COLO668 (cell line): ENCODE measurements around the gene FGFRL1.

Experiments
- DNase-seq: peaks from one replicate; lab custom pipeline; 2025; ENCODE audit not compliant: unreplicated experiment; lab: John Stamatoyannopoulos, UW

FGFRL1 gene

GRCh38 chr4:991451-992296 is 19.8 kb upstream of the FGFRL1 start:
- DNase-seq: peak; percentile 20

DNA sequence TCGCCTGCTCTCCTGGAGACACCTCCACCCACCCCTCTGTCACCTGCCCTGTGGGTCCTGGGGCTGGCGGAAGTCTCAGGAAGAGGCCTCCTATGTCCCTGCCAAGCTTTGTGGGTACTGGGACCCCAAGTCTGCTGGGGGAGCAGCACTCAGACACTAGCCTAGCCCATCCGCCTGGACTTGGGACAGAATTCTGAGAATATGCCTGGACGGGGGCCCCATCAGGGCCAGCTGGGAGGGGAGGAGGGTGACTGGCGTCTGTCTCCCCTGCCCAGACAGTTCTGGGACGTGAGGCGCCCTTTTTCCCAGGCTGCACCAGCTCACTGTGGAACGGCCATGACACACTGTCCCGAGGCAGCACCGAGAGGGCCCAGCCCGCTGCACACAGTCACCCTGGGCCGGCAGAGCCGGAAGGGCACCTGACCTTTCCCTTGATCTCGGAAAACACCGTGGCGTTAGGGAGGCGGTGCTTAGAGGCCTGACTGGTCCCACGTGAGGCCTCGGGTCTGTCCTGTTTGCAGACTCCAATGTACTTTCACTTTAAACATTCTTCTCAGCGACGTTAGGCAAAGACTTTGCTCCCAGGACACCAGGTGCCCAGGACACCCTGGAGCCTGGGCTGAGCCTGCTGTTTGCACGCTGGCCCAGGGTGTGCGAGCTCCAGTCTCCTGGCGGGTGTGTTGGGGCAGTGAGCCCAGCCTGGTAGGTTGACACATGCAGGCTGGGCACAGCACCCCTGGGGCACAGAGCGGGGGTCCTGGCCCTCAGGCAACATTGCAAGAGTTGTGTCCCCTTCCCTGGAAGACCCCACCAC is 18.9 kb upstream of the FGFRL1 start:
- peak; percentile 70 for DNase-seq

DNA sequence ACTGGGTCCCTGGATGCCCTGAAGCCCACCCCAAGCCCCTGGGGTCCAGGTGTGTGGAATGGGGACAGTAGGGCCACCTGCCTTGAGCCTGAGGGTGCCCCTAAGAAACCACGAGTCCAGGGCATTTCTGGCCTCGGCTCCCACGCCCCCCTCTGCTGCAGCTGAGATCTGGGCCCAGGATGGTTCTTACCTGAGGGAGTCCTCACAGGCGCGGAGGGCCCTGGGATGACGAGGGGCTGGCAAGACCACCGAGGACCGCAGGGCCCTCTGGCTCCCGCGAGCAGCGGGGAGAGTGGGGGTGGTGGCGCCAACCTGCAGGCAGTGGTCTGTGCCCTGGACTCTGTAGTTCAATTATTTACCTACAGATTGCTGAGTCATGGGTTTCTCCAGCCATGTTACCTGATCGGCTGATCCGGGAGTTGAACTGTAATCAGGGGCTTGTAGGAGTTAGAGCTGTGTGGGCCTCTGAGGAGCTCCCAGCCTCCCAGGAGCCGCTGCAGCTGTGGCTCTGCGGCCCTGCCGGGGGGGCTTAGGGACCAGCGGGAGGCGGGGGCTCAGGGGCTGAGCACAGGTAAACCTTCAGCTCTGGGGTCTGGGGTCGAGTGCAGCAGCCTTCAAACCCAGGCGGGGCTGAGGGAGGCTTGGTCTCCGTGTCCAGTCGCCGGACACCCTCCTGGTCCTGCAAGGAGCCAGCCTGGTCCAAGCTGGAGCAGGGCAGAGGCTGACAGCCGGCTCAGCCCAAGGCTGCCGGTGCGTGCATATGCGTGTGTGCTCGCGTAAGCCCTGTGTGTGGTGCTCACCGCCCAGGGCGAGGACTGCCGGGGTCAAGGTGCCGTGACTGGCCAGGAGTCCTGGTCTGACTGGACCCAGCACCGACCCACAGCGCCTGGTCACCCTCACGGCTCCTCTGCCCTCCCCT is 18.1 kb upstream of the FGFRL1 start, which contains the start of gene SLC26A1:
TSS of gene SLC26A1 (minus strand) at position 294 of the 919 bp plus-strand sequence. CDS start 1,701 bp downstream, outside the sequence.
- peak; percentile 55 for DNase-seq

GRCh38 chr4:995311-996026 is 16.0 kb upstream of the FGFRL1 start:
- no peak for DNase-seq

- DNase-seq: no peak
Measured at GRCh38 chr4:996030-996996, 15.1 kb upstream of the FGFRL1 start.

DNA sequence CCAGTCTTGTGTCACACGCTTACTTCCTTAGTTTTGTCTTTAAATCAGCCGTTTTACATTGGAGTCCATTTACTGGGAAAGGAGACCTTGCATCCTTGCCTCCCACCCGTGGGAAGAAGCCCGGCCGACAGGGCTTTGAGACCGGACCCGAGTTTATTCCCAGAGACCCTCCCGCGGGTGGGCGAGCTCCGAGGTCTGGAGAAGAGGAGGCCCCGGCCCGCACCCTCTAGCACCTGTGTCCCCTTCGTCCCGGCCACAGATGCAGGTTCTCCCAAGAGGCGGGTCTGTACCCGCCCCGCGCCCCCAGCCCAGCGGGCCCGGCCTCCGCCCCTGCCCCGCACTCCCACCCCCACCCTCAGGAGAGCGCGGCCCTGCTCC is 14.4 kb upstream of the FGFRL1 start:
- DNase-seq: no peak

DNA sequence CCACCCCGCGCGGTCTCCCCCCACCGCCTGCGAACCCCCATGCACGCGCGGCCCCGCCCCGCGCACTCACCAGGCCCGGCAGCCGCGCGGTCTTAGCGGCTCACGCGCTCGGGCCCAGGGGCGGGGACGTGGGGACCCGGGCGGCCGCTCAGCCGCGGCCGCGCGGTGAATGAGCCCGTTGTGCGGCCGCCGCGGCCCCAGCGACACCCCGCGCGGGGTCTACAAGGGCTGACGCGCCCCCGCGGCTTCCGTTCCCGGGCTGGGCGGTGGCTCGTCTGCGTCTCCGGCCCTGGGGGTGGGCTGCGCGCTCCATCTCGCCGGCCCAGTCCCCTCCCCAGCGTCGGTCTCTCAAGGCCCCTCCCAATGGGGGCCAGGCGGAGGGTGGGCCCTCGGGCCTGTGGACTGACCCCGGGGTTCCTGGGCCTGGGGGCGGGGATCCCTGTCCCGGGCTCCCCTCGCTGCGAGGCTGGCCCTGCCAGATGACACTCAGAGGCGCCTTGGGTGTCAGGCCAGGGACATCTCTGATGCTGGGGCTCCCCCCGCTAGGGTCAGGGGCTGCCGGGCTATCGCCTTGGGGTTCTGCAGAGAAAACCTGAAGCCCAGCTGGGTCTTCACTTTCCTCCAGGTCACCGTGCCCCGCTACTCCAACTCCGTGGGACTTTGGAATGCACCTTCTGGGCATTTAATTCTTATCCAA is 13.9 kb upstream of the FGFRL1 start:
- peak; percentile 44 for DNase-seq

DNA sequence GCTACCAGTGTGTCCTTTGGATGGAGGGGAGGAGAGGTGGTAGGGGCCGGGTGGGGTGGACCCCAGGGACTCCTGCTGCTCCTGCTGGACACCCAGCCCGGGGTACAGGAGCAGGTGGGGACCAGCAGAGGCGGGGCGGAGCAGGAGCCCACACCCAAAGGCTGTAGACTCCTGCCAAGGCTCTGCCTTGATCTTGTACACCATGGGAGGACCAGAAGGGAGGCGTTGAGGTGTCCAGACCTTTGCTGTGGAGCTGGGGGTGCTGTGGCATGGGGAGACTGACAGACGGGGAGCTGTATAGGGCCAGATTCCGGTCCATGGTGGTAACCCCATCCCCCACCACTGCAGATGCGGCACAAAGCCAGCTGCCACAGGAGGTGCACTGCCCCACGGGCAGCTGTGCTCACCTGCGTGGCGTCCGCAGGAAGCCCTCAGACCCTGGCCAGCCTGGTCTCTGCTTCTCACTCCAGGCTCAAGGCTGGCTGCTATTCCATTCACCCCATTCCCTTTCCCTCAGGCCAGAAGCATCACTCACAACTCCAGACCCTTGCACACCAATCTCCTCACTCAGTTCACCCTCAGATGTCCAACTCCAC is 13.2 kb upstream of the FGFRL1 start:
- DNase-seq: peak; percentile 48

- DNase-seq: peak; percentile 18
Measured at GRCh38 chr4:999240-999863, 12.1 kb upstream of the FGFRL1 start.

- DNase-seq: no peak
Measured at GRCh38 chr4:999882-1000425, 11.5 kb upstream of the FGFRL1 start.

DNA sequence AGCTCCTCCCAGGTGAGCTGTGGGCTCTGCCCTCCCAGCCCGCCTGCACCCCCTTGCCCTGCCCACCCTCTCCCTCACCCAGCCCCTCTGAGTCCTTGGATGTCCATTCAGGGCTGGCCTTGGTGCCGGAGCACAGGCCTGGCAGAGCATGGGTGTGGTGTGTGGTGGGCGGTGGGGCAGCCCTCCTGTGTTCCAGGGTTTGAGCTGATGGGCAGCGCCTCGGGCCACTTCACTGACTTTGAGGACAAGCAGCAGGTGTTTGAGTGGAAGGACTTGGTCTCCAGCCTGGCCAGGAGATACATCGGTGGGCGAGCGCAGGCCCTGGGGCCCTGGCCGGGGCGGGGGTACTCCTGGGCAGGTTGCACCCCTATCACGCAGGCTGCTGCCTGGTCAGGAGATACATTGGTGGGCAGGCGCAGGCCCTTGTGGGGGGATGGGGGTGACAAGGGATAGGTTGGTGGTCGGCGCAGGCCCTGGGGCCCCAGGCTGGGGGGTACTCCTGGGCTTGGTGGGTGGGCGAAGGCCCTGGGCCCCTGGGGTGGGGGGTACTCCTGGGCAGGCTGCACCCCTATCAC is 10.7 kb upstream of the FGFRL1 start:
- DNase-seq: no peak

GRCh38 chr4:1001561-1002130 is 9.8 kb upstream of the FGFRL1 start:
- no peak for DNase-seq

DNA sequence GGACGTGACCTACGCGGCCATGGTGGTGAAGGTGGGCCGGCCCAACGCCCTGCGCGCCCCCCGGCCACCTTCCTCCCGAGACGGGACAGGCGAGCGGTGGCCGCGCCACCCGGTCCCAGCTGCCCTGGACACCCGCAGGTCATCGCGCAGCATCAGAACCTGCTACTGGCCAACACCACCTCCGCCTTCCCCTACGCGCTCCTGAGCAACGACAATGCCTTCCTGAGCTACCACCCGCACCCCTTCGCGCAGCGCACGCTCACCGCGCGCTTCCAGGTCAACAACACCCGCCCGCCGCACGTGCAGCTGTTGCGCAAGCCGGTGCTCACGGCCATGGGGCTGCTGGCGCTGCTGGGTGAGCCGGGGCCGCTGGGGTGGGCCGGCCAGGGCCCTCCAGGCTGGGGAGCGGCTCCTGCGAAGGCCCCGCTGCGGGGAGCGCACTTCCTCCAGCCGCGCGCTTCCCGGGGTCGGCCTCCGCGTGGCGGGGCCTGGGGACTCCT is 9.2 kb upstream of the FGFRL1 start:
- DNase-seq: peak; percentile 48

DNA sequence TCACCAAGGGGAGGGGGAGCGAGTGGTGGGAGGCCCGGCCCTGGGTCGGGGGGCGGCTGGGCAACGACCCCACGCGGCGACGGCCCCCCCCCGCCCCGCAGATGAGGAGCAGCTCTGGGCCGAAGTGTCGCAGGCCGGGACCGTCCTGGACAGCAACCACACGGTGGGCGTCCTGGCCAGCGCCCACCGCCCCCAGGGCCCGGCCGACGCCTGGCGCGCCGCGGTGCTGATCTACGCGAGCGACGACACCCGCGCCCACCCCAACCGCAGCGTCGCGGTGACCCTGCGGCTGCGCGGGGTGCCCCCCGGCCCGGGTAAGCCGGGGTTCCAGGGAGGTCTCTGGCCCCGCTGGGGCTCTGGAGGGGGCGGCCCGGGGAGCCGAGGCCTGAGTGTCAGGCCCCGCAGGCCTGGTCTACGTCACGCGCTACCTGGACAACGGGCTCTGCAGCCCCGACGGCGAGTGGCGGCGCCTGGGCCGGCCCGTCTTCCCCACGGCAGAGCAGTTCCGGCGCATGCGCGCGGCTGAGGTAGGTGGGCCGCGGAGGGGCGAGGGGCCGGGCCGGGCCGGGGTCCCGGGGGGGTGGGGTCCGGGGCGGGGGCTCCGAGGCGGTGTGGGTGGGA is 8.7 kb upstream of the FGFRL1 start:
- no peak for DNase-seq

DNA sequence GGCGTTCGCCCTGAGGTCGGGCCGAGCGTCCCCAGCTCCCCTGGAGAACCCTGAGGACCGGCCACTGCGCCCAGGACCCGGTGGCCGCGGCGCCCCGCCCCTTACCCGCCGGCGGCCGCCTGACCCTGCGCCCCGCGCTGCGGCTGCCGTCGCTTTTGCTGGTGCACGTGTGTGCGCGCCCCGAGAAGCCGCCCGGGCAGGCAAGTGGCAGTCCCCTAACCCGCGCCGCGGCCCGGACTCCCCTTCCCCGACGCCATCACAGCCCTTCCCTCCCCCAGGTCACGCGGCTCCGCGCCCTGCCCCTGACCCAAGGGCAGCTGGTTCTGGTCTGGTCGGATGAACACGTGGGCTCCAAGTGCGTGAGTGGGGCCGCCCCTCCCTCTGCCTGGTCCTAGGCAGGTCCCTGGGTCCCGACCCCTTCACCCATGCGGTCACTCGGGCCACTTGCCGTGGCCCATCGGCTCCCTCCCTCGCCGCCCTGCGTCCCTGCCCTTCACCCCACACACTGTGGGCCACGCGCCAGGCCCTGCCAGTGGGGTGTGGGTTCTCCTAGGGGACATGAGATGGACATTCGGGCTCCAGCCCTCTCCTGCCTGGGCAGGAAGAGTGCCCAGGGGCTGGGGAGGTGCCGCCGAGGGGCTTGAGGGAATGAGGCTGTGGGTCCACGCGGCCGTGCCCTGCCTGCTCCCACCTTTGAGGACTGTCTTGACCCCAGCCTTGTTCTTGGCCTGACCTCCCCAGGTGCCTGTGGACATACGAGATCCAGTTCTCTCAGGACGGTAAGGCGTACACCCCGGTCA is 8.0 kb upstream of the FGFRL1 start:
- no peak for DNase-seq
